GM21515 (cell line): ENCODE data around the gene CPTP.

ENCODE experiments used
- ATAC-seq: cut with Tn5 transposase; IDR thresholded peaks from one replicate; pipeline ENCODE4 v1.9.1; 2021; ENCODE audit not compliant: unreplicated experiment

The CPTP gene

GRCh38 chr1:1347026-1347595 is 22.5 kb downstream of the CPTP start:
- no peak for ATAC-seq

- no peak for ATAC-seq
These were observed 23.2 kb downstream of the CPTP start for GRCh38 chr1:1347663-1348419.

DNA sequence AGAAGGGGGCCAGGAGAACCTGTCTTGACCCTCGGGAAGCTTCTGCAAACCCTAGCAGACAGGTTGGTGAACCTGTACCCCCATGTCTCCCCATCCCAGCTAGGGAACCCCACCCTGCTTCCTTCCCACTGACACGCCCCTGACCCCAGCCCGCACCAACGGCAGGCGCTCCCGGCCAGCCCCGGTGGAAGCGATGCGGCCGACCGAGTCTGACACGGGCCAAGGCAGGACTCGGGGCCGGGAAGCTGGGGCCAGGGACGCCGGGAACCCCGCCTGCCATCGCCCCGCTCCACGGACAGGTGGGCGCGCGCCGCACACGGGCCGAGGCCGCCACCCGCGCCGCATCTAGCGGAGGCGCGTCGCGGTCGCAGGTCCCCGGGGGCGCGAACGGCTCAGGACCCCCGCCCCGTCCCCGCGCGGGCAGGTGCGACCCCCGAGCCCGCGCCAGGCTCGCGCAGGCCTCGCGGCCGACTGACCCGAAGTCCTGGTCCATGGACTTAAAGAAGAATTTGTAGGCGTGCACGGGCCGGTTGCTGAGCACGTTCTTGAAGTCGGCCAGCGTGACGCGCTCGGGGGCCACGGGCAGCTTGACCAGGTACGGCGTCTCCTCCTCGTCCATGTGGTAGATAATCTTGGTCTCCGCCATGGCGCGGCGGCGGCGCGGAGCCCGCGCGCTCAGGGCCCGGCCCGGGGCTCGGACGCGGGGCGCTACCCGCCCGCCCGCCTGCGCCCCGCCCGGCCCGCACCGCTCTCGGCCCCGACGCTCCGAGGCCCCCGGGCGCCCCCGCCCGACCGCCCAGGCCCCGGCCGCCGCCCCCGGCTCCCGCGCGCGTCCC is 24.0 kb downstream of the CPTP start:
- peak; percentile 9 for ATAC-seq

DNA sequence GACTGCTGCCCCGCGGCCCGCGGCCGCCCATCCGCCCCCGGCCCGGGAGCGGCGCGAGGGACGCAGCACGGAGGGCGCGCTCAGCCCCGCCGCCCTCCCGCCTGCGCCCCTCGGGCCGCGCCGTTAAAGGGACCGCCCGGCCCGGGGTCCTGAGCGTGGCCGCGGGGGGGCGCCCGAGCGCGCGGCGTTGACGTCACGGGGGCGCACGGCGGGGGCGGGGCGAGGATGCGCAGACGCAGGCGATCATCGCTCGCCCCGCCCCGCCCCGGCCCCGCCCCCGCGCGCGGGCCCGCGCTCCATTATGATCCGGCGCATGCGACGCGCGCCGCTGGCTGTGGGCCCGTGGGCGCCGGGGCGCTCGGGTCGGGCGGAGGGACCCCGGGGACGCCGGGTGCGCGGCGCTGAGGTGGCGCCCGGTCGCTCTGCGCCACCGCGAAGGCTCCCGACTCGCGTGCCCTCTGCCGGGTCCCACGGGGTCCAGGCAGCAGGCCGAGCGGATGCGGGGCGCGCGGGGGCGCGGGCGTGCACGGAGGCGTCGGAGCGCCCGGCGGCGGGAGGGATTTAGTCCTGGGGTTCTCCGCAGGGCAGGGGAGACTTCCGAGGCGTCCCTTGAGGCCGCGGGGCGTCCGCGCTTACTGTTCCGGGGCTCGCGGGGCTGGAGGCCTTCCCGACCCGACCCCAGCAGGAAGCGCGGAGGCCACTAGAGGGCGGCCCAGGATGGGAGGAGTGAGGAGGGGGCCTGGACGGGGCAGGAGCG is 24.8 kb downstream of the CPTP start, which contains the start of gene DVL1:
TSS of gene DVL1 (minus strand) at position 163 of the 757 bp plus-strand sequence. CDS start 353 bp downstream, outside the sequence.
- ATAC-seq = peak; percentile 57

DNA sequence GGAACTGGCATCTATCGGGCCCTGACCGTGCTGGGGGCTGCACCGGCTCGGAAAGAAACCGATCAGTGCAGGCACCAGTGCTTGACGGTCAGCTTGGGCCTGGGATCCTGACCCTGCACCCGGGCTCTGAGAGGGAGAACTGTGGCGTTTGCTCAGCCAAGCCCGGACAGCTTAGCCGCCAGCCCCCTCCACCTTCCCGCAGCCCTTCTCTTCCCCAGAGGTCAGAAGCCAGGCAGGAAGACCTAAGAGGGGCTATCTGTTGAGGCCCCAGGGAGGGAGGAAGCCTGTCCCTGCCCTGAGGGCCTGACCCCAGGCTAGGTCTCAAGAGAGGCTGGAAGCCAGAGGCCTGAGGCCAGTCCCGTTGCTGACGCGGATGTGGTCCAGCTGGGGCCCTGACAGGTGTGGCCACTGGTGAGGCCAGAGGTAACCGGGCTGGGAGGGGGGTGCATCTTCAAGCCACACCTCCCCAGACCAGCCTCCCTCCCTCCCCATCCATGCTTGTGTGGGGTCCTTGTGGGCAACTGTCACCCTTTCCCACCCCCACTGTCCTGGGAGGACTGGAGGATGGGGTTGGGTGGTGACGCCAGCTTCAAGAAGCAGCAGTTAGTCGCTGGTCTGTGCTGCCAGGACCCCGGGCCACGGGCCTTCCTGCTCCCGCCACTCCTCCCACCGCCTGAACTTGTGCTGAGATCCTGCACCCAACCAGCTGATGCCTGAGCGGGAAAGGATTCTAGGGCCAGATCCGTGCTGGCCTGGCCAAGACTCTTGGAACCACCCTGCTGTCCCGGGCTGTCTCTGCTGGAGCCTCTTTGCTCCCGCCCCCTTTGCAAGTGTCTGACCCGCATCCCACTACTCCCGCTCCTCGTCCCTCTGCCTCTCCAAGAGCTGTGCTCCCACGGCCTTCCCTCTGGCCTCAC is 27.2 kb downstream of the CPTP start:
- no peak for ATAC-seq

DNA sequence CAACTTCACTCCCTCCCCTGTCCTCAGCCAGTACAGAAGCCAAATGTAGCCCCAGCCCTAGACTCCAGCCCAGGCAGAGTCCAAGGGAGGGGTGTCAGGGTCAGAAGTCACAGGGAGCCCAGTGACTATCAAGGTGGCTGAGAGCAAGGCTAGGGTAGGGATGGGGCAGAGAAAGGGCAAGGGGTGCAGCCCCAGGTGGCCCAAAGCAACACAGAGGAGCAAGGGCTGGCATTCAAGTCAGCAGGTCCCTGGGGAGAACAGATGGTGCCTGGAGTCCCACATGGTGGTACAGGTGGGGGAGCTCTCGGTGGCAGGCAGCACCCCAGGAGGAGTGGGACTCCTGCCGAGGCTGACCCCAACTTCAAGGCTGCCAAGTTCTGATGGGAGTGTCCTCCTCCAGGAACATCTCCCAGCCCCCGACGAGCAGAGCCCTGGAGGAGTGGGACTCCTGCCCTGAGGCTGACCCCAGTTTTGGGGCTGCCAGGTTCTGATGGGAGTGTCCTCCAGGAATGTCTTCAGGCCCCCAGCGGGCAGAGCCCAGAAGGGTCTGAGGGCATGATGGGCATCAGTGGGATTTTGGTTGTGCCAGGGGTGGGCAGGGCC is 28.3 kb downstream of the CPTP start:
- ATAC-seq = no peak

DNA sequence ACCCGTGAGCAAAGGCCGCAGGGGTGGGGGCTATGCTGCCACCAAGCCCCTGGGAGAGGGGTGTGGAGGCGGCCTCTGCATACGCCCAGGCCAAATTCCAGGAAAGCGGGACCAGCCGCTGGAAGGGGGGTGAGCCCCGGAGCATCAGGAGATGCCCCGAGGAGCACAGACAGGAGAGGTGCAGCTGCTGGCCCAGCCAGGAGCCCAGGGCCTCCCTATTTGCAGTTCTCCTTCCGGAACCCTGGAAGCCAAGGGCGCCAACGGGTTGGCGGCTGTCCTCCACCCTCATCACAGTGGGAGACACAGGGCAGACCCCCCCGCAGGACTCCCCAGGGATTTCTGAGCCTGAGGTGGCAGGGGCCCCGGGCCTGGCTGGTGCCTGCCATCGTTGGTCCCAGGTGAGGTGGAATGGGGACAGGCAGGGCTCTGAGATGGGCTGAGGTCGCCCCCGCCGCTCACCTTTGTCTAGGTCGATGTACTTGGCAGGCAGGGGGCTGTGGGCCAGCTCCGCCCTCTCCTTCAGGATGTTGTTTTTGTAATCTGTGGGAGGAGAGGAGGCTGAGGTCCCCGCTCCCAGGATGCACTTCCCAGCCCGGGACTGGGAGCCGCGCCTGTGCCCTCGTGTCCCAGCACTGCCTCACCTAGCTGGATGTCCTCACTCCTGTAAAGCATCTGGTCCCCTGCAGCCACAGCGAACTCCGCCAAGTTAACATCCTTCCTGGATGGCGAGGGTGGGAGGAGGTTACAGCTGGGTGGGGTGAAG is 29.0 kb downstream of the CPTP start:
- no peak for ATAC-seq

DNA sequence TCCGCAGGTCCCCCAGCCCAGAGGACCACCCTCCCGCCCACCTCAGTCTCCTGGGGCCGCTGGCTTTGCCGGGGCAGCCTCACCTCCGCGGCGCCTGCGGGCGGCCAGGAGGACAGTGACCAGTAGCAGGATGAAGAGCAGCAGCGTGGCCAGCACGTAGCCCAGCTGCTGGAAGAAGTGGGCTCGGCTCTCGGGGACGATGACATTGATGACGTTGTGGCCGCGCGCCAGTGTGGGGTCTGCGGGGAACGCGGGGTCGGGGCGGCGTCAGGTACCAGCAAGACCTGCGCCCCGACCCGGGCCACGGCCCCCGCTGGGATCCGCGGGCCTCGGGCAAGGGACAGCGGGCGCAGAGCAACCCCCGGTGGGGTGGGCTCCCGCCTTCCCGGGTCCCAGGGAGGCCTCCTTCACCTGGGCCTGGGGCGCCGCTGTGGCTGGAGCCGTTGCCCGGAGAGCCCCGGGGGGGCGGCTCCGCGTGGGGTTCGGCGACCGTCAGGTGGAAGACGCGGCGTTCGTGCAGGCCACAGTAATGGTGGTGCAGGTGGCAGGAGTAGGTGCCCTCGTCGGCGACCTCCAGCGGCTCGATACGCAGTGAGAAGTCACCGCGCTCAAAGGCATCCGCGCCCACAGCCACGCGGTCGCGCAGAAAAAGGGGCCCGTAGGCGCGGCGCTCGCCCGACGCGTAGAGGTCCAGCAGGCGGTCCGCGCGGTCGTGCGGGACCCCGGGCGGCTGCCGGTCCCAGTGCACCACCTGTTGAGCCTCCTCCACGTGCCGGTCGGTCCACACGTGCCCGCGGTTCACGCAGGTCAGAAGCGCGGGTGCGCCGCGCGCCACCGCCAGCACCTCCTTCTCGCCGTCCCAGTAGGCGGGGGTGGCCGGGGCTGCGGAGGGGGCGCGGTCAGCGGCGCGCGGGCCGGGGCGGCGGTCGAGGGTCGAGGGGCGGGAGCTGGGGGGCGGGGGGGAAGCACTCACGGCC is 30.0 kb downstream of the CPTP start:
- no peak for ATAC-seq

DNA sequence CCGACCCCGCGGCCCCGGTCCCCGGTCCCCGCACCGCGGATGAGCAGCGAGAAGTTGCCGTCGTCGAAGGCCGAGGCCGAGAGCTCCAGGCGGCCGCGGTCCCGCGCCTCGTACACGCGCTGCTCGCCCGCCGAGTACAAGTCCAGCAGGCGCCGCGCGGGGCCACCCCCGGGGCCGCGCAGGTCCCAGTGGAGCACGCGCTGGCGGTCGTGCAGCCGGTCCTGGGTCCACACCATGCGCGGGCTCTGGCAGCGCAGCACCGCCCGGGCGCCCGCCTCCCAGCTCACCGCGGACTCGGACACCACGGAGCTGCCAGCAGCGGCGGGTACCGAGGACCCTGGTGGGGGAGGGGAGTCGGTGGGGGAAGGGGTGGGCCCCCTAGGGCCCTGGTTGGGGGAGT is 30.8 kb downstream of the CPTP start:
- no peak for ATAC-seq

GRCh38 chr1:1356166-1356795 is 31.7 kb downstream of the CPTP start:
- no peak for ATAC-seq

DNA sequence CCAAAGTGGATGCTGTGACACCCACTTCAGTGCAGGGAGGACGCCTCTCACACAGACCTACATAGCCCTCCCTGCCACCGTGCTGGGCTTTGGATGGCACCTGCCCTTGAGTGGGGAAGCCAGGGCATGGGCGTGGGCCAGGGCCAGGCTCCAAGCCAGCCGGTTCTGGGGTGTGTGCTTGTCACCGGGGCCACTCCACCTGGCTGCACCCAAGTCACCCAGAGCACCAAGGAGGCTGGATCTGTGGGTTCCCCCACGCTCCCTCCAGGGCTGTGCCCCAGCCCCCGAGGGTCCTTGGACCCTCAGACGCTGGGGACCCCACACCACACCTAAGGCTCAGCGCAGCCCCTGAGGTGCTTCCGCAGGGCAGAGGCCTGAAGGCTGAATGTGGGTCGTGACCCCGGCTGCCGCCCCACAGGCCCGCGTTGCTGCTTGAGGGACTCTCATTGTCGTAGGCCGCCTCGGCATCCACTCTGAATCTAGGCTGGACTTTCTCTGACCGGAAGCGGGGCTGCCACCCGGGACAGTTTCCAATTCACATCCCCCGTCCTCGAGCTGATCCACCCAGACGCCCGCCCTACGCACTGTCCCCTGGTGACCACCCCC is 32.3 kb downstream of the CPTP start:
- ATAC-seq = no peak

GRCh38 chr1:1357871-1358432 is 33.4 kb downstream of the CPTP start:
- no peak for ATAC-seq

- no peak for ATAC-seq
These were observed 34.0 kb downstream of the CPTP start, which contains the start of gene MXRA8 for GRCh38 chr1:1358433-1359271. MXRA8 (minus strand) TSS chr1:1358555; CDS start chr1:1358504, 51 bp downstream.

- no peak for ATAC-seq
These were observed 34.7 kb downstream of the CPTP start for GRCh38 chr1:1359308-1359663.

- ATAC-seq = no peak
These were observed 35.3 kb downstream of the CPTP start for GRCh38 chr1:1359664-1360468.
